Heart left ventricle (tissue), 13 donors: Measurements from ENCODE around the gene FOXK2.

ENCODE experiments used
- POLR2A ChIP-seq, 2 donors: fragments of 450-650 bp; IDR thresholded peaks; one replicate each; pipeline ENCODE4 v1.6.1; 2017; ENCODE audit warnings: antibody characterized with exemption in 2 of 2, mild to moderate bottlenecking in 2 of 2, moderate library complexity in 2 of 2
- TF ChIP-seq, protein P1 (sequence below), 12 donors: fragments of 200-600 bp; sonication (generic) in 4 of 12; IDR thresholded peaks; one replicate each; pipeline versions ENCODE4 v1.5.0 to v1.8.0; 2018 to 2022; ENCODE audit warnings: antibody characterized with exemption in 12 of 12, mild to moderate bottlenecking in 5 of 12
- donor health status: ischemic (EF 13 %, LVEDD 7.1; RV severe dilation, severe dysfunction).
- donor health status: DM: no; HTN: yes; CAD: no.
- donor health status: DM: no; HTN: no; CAD: no.
- donor health status: ischemic (EF 25% LVEDD 6.9; RV normal size, moderate dysfunction).
- donor health status: ischemic (EF 25% LVEDD 5.7; RV mildly dilated, moderate dysfunction).
- donor health status: ischemic (EF 35%, LVEDD 5.7; RV mildly dilated, moderate dysfunction).
- donor health status: nonischemic (EF 11% LVEDD 7.7; RV severe dilation, severe dysfunction).
- donor health status: DM: yes; HTN: yes; CAD: no.
- donor health status: PGD.
- donor health status: ischemic (EF 29% LVEDD 5.4; RV normal size, mild dysfunction).
- donor health status: nonischemic (EF 23%, LVEDD 6.1; RV moderate dilation, normal function).

GRCh38 chr17:82505296-82505695 lies 14.2 kb upstream of the FOXK2 start:
- TF ChIP-seq, protein P1, sequence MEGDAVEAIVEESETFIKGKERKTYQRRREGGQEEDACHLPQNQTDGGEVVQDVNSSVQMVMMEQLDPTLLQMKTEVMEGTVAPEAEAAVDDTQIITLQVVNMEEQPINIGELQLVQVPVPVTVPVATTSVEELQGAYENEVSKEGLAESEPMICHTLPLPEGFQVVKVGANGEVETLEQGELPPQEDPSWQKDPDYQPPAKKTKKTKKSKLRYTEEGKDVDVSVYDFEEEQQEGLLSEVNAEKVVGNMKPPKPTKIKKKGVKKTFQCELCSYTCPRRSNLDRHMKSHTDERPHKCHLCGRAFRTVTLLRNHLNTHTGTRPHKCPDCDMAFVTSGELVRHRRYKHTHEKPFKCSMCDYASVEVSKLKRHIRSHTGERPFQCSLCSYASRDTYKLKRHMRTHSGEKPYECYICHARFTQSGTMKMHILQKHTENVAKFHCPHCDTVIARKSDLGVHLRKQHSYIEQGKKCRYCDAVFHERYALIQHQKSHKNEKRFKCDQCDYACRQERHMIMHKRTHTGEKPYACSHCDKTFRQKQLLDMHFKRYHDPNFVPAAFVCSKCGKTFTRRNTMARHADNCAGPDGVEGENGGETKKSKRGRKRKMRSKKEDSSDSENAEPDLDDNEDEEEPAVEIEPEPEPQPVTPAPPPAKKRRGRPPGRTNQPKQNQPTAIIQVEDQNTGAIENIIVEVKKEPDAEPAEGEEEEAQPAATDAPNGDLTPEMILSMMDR (IDR thresholded peaks at IDR 0.05) = no peak
- no peak for TF ChIP-seq POLR2A (IDR thresholded peaks at IDR 0.05)
